KMS-11 (cell line): Measurements from ENCODE around the gene SNAP29.

Source experiments
- H2AFZ ChIP-seq: fragments of 200-600 bp; sonication (generic); 2 replicates; pipeline ENCODE4 v1.6.1; 2016; ENCODE audit warnings: antibody characterized with exemption, mixed run types, low read depth
- H3K27ac ChIP-seq: fragments of 200-600 bp; sonication (generic); 2 replicates; pipeline ENCODE4 v1.6.1; 2016; ENCODE audit warnings: mild to moderate bottlenecking, mixed run types
- H3K27me3 ChIP-seq: fragments of 200-600 bp; sonication (generic); 2 replicates; pipeline ENCODE4 v1.6.1; 2017; ENCODE audit warnings: mild to moderate bottlenecking, low read depth, mixed run types, moderate library complexity; ENCODE audit not compliant: insufficient read depth
- H3K36me3 ChIP-seq: fragments of 200-600 bp; sonication (generic); 2 replicates; pipeline ENCODE4 v1.6.1; 2017; ENCODE audit warnings: mild to moderate bottlenecking, mixed run types; ENCODE audit not compliant: insufficient read depth
- H3K4me1 ChIP-seq: fragments of 200-600 bp; sonication (generic); 2 replicates; pipeline ENCODE4 v1.6.1; 2016; ENCODE audit warnings: mild to moderate bottlenecking, low read depth, mixed run types; ENCODE audit not compliant: poor library complexity, severe bottlenecking
- H3K4me2 ChIP-seq: fragments of 200-600 bp; sonication (generic); 2 replicates; pipeline ENCODE4 v1.7.0; 2016; ENCODE audit warnings: mild to moderate bottlenecking, mixed run types
- H3K4me3 ChIP-seq: fragments of 200-600 bp; sonication (generic); IDR thresholded peaks from 2 replicates; pipeline ENCODE4 v1.6.1; 2017; ENCODE audit warnings: low read depth, low read length, mixed read lengths; ENCODE audit not compliant: insufficient read depth
- H3K79me2 ChIP-seq: fragments of 200-600 bp; sonication (generic); 2 replicates; pipeline ENCODE4 v1.6.1; 2016; ENCODE audit warnings: low read depth, mixed run types; ENCODE audit not compliant: insufficient read depth
- H3K9ac ChIP-seq: fragments of 200-600 bp; sonication (generic); 2 replicates; pipeline ENCODE4 v1.6.1; 2016; ENCODE audit warnings: mild to moderate bottlenecking, mixed run types
- H4K20me1 ChIP-seq: fragments of 200-600 bp; sonication (generic); 2 replicates; pipeline ENCODE4 v1.6.1; 2016; ENCODE audit warnings: mild to moderate bottlenecking, mixed run types; ENCODE audit not compliant: insufficient read depth
- TF ChIP-seq, protein P1 (sequence below): fragments of 200-600 bp; sonication (generic); conservative IDR thresholded peaks from 2 replicates; pipeline ENCODE4 v1.6.1; 2017; ENCODE audit warnings: low read depth, mild to moderate bottlenecking, antibody characterized with exemption, low read length, moderate library complexity, mixed read lengths

SNAP29 gene

DNA sequence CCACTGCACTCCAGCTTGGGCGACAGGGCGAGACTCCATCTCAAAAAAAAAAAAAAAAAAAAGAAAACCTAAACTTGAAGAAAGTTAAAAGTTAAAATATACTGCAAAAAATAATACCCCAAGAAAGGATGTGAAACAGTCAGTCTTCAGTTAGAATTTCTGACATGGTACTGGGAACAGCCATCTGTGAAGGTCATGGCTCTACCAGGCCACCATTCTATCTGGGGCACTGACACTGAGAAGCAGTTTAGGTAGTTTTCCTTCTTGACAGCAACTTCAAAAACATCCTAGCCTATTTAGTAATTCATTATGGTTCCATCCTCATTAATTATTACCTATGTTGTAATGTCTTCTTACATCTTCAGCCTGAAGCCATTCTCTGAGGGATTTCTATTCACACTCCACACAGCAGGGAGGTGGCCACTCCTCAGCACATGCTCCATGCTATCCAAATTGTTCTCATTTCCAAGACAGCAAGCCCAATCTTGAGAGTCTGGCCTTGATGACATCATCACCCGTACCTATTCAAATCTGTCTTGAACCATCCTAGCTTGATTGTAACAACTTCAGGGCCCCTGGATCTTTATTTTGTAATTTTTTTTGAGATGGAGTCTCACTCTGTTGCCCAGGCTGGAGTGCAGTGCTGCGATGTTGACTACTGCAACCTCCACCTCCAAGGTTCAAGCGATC, 46.7 kb upstream of the SNAP29 start:
- Histone ChIP-seq H3K4me2 (no peak overlapping the region), H2AFZ (no peak overlapping the region), H3K4me1 (no peaks in the 10 kb centered on the region), H3K4me3 (no peak overlapping the region), H3K79me2 (no peaks in the 10 kb centered on the region), H3K27me3 (no peaks in the 10 kb centered on the region), H3K9ac (no peak overlapping the region), H4K20me1 (no peaks in the 10 kb centered on the region), H3K36me3 (no peaks in the 10 kb centered on the region), H3K27ac (no peak overlapping the region)
- TF ChIP-seq, protein P1, sequence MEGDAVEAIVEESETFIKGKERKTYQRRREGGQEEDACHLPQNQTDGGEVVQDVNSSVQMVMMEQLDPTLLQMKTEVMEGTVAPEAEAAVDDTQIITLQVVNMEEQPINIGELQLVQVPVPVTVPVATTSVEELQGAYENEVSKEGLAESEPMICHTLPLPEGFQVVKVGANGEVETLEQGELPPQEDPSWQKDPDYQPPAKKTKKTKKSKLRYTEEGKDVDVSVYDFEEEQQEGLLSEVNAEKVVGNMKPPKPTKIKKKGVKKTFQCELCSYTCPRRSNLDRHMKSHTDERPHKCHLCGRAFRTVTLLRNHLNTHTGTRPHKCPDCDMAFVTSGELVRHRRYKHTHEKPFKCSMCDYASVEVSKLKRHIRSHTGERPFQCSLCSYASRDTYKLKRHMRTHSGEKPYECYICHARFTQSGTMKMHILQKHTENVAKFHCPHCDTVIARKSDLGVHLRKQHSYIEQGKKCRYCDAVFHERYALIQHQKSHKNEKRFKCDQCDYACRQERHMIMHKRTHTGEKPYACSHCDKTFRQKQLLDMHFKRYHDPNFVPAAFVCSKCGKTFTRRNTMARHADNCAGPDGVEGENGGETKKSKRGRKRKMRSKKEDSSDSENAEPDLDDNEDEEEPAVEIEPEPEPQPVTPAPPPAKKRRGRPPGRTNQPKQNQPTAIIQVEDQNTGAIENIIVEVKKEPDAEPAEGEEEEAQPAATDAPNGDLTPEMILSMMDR, result no peak

DNA sequence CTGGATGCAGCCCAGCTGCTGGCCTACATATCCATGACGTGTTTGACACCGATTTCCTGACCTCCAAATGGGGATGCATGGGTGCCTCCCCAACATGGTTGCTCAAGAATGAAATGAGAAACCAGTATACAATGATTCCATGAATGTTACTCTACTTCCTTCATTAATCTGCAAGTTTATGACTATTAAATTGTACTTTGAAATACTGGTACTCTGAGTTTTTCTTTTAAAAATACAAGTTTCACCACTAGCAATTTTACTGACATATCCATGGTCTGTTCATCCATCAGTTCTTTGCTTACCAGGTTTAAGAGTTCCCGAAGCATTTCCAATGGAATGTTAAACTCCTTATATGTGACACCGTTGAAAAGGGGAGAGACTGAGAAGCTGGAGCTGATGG, 45.8 kb upstream of the SNAP29 start:
- no peaks in the 10 kb centered on the region for H3K36me3 ChIP-seq
- no peak overlapping the region for H3K9ac ChIP-seq

DNA sequence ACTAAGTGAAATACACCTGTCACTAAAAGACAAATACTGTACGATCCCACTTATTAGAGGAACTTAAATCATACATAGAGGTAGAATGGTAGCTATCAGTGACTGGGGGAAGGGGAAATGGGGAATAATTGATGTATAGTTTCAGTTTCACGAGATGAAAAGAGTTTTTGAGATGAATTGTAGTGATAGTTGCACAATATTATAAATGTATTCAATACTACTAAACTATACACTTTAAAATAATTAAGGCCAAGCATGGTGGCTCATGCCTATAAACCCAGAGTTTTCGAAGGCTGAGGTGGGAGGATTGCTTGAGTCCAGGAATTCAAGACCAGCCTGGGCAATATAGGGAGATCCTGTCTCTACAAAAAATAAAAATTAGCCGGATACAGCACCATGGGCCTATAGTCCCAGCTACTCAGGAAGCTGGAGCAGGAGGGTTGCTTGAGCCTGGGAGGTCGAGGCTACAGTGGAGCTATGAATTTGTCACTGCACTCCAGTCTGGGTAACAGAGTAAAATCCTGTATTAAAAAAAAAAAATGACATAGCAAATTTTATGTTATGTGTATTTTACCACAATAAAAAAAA, 44.5 kb upstream of the SNAP29 start:
- no peaks in the 10 kb centered on the region for H3K79me2 ChIP-seq
- H2AFZ ChIP-seq, result no peak overlapping the region
- no peaks in the 10 kb centered on the region for H4K20me1 ChIP-seq
- no peaks in the 10 kb centered on the region for H3K4me1 ChIP-seq
- no peaks in the 10 kb centered on the region for H3K27me3 ChIP-seq
- no peak overlapping the region for H3K4me3 ChIP-seq
- H3K27ac ChIP-seq, result no peak overlapping the region
- H3K36me3 ChIP-seq, result no peaks in the 10 kb centered on the region
- no peak overlapping the region for H3K4me2 ChIP-seq
- TF ChIP-seq, protein P1, result no peak
- no peak overlapping the region for H3K9ac ChIP-seq

More for the DNA sequence above, 45.8 kb upstream of the SNAP29 start:
- Histone ChIP-seq H3K4me2 (no peak overlapping the region), H3K4me1 (no peaks in the 10 kb centered on the region), H3K4me3 (no peak overlapping the region), H4K20me1 (no peaks in the 10 kb centered on the region), H3K27ac (no peak overlapping the region), H3K79me2 (no peaks in the 10 kb centered on the region), H2AFZ (no peak overlapping the region), H3K27me3 (no peaks in the 10 kb centered on the region)
- TF ChIP-seq, protein P1, result no peak

DNA sequence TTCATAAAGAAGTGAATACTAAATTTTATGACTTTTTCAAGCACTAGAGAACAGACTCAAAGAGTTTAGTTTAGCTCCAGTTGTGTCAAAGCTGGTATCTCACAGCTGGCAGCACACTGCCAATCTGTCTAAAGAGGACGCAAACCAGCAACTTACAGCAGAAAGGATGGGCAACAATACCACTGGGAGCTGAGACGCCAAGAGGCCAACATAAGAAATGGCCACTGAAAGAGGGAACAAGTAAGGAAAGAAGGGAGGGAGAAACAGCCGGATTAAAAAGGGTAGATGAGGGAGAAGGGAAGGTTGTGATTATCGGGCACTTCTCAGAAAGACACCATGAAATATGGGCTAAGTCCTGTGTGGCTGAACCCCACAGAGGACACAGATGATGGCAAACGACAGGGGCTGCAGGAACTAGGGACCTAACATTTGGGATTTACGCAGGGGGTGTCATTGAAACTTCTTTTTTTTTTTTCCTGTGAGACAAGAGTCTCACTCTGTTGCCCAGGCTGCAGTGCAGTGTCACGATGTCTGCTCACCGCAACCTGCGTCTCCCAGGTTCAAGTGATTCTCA, 43.2 kb upstream of the SNAP29 start:
- H3K4me2 ChIP-seq, result no peak overlapping the region
- no peaks in the 10 kb centered on the region for H4K20me1 ChIP-seq
- no peak overlapping the region for H3K9ac ChIP-seq
- TF ChIP-seq, protein P1, result no peak
- H3K36me3 ChIP-seq, result no peaks in the 10 kb centered on the region
- H3K79me2 ChIP-seq, result no peaks in the 10 kb centered on the region
- H3K4me3 ChIP-seq, result no peak overlapping the region
- H3K27me3 ChIP-seq, result no peaks in the 10 kb centered on the region
- H3K27ac ChIP-seq, result no peak overlapping the region
- H3K4me1 ChIP-seq, result no peaks in the 10 kb centered on the region
- H2AFZ ChIP-seq, result no peak overlapping the region
